ENCODE results near the gene SF3B2.

- TF ChIP-seq EP300 (IDR thresholded peaks at IDR 0.05) (no peak), CTCF (IDR thresholded peaks at IDR 0.05) (no peak)
Observed at GRCh38 chr11:66052664-66052982, 459 bp downstream of the SF3B2 start.

All from tibial nerve (tissue), 4 donors.